ENCODE data around the gene MVK. TPM values are rescaled to one million over a fixed set of nuclear protein-coding genes. Genes with fewer than 3 reads are reported as not detected.

MVK gene
- total RNA-seq, 1 experiment from 2014 or later, result 18.1 TPM

- Histone ChIP-seq H3K27ac (no peak overlapping the region), H3K9me3 (replicated peaks) (no peaks in the 10 kb centered on the region; the same call in 1 of the 2 replicates), H3K27me3 (replicated peaks) (no peaks in the 10 kb centered on the region), H3K4me1 (replicated peaks) (peaks cover 18% of the 10 kb centered on the region), H3K4me3 (no peak overlapping the region), H3K36me3 (peaks cover 12% of the 10 kb centered on the region)
- DNase-seq (ENCODE audit: low read depth in 1 of 2, low spot score in 2 of 2), result no peak
Observed at GRCh38 chr12:109538191-109538863, 35.3 kb upstream of the MVK start.

GRCh38 chr12:109539508-109539907, 34.1 kb upstream of the MVK start:
- Histone ChIP-seq H3K9me3 (replicated peaks) (no peaks in the 10 kb centered on the region; the same call in 1 of the 2 replicates), H3K27ac (0 out of 2 replicates have a peak overlapping the region, but pooled peaks have one; percentile 11), H3K27me3 (replicated peaks) (no peaks in the 10 kb centered on the region), H3K4me3 (no peak overlapping the region), H3K36me3 (peaks cover 11% of the 10 kb centered on the region), H3K4me1 (replicated peaks) (peaks cover 18% of the 10 kb centered on the region)
- peak in 1 of 2 experiments; percentile 45 for DNase-seq (ENCODE audit: low read depth in 1 of 2, low spot score in 2 of 2)

GRCh38 chr12:109540526-109541412, 32.8 kb upstream of the MVK start:
- Histone ChIP-seq H3K27me3 (replicated peaks) (no peaks in the 10 kb centered on the region), H3K9me3 (replicated peaks) (no peaks in the 10 kb centered on the region; the same call in 1 of the 2 replicates), H3K4me3 (no peak overlapping the region), H3K4me1 (replicated peaks) (peaks cover 23% of the 10 kb centered on the region), H3K27ac (no peak overlapping the region), H3K36me3 (peaks cover 4% of the 10 kb centered on the region; the same call in 1 of the 2 replicates)
- DNase-seq (ENCODE audit: low read depth in 1 of 2, low spot score in 2 of 2), result no peak

- Histone ChIP-seq H3K4me3 (no peak overlapping the region), H3K27ac (no peak overlapping the region), H3K27me3 (replicated peaks) (no peaks in the 10 kb centered on the region), H3K9me3 (replicated peaks) (no peaks in the 10 kb centered on the region; the same call in 1 of the 2 replicates), H3K36me3 (peaks cover 4% of the 10 kb centered on the region; the same call in 1 of the 2 replicates), H3K4me1 (replicated peaks) (peaks cover 23% of the 10 kb centered on the region)
- DNase-seq (ENCODE audit: low read depth in 1 of 2, low spot score in 2 of 2), result no peak
Observed at GRCh38 chr12:109541413-109541726, 32.2 kb upstream of the MVK start.

- Histone ChIP-seq H3K4me1 (replicated peaks) (peaks cover 23% of the 10 kb centered on the region), H3K4me3 (no peak overlapping the region), H3K27ac (no peak overlapping the region), H3K36me3 (peaks cover 4% of the 10 kb centered on the region; the same call in 1 of the 2 replicates), H3K27me3 (replicated peaks) (no peaks in the 10 kb centered on the region), H3K9me3 (replicated peaks) (no peaks in the 10 kb centered on the region; the same call in 1 of the 2 replicates)
- DNase-seq (ENCODE audit: low read depth in 1 of 2, low spot score in 2 of 2), result no peak
Observed at GRCh38 chr12:109542014-109542413, 31.6 kb upstream of the MVK start.

GRCh38 chr12:109542876-109543275, 30.7 kb upstream of the MVK start:
- no peaks in the 10 kb centered on the region for H3K27me3 ChIP-seq (replicated peaks)
- DNase-seq (ENCODE audit: low read depth in 1 of 2, low spot score in 2 of 2), result no peak
- H3K4me3 ChIP-seq, result no peak overlapping the region
- peaks cover 23% of the 10 kb centered on the region for H3K4me1 ChIP-seq (replicated peaks)
- H3K27ac ChIP-seq, result no peak overlapping the region
- H3K36me3 ChIP-seq, result peaks cover 4% of the 10 kb centered on the region; the same call in 1 of the 2 replicates
- H3K9me3 ChIP-seq (replicated peaks), result no peaks in the 10 kb centered on the region; the same call in 1 of the 2 replicates

GRCh38 chr12:109544955-109545531, 28.6 kb upstream of the MVK start:
- Histone ChIP-seq H3K27ac (no peak overlapping the region), H3K4me1 (replicated peaks) (peaks cover 7% of the 10 kb centered on the region), H3K27me3 (replicated peaks) (peaks cover 12% of the 10 kb centered on the region), H3K4me3 (no peak overlapping the region), H3K9me3 (replicated peaks) (no peaks in the 10 kb centered on the region; the same call in 1 of the 2 replicates), H3K36me3 (no peaks in the 10 kb centered on the region)
- no peak for DNase-seq (ENCODE audit: low read depth in 1 of 2, low spot score in 2 of 2)

- no peak overlapping the region for H3K4me3 ChIP-seq
- no peaks in the 10 kb centered on the region for H3K36me3 ChIP-seq
- H3K4me1 ChIP-seq (replicated peaks), result peaks cover 6% of the 10 kb centered on the region; the same call in 1 of the 2 replicates
- peaks cover 15% of the 10 kb centered on the region for H3K27me3 ChIP-seq (replicated peaks)
- H3K9me3 ChIP-seq (replicated peaks), result no peaks in the 10 kb centered on the region; the same call in 1 of the 2 replicates
- no peak for DNase-seq (ENCODE audit: low read depth in 1 of 2, low spot score in 2 of 2)
- H3K27ac ChIP-seq, result no peak overlapping the region
Observed at GRCh38 chr12:109545826-109546225, 27.8 kb upstream of the MVK start.

- Histone ChIP-seq H3K27ac (no peak overlapping the region), H3K4me1 (replicated peaks) (peaks cover 6% of the 10 kb centered on the region; the same call in 1 of the 2 replicates), H3K36me3 (no peaks in the 10 kb centered on the region), H3K4me3 (no peak overlapping the region), H3K27me3 (replicated peaks) (peaks cover 19% of the 10 kb centered on the region), H3K9me3 (replicated peaks) (no peaks in the 10 kb centered on the region; the same call in 1 of the 2 replicates)
- DNase-seq (ENCODE audit: low read depth in 1 of 2, low spot score in 2 of 2), result no peak
Observed at GRCh38 chr12:109547286-109547685, 26.3 kb upstream of the MVK start.

GRCh38 chr12:109548258-109548657, 25.3 kb upstream of the MVK start:
- H3K27me3 ChIP-seq (replicated peaks), result peaks cover 19% of the 10 kb centered on the region
- peaks cover 6% of the 10 kb centered on the region; the same call in 1 of the 2 replicates for H3K4me1 ChIP-seq (replicated peaks)
- H3K27ac ChIP-seq, result no peak overlapping the region
- no peak for DNase-seq (ENCODE audit: low read depth in 1 of 2, low spot score in 2 of 2)
- H3K9me3 ChIP-seq (replicated peaks), result no peaks in the 10 kb centered on the region
- no peak overlapping the region for H3K4me3 ChIP-seq
- no peaks in the 10 kb centered on the region for H3K36me3 ChIP-seq

- DNase-seq (ENCODE audit: low read depth in 1 of 2, low spot score in 2 of 2), result no peak
- no peaks in the 10 kb centered on the region for H3K9me3 ChIP-seq (replicated peaks)
- peaks cover 28% of the 10 kb centered on the region for H3K27me3 ChIP-seq (replicated peaks)
- no peak overlapping the region for H3K27ac ChIP-seq
- no peaks in the 10 kb centered on the region for H3K36me3 ChIP-seq
- H3K4me1 ChIP-seq (replicated peaks), result peaks cover 6% of the 10 kb centered on the region; the same call in 1 of the 2 replicates
- H3K4me3 ChIP-seq, result no peak overlapping the region
Observed at GRCh38 chr12:109549613-109550270, 23.9 kb upstream of the MVK start.

- Histone ChIP-seq H3K9me3 (replicated peaks) (no peaks in the 10 kb centered on the region), H3K4me3 (no peak overlapping the region), H3K27ac (no peak overlapping the region), H3K27me3 (replicated peaks) (peaks cover 29% of the 10 kb centered on the region), H3K36me3 (no peaks in the 10 kb centered on the region), H3K4me1 (replicated peaks) (peaks cover under 1% of the 10 kb centered on the region; the same call in 1 of the 2 replicates)
- DNase-seq (ENCODE audit: low read depth in 1 of 2, low spot score in 2 of 2), result no peak
Observed at GRCh38 chr12:109550281-109550680, 23.3 kb upstream of the MVK start.

GRCh38 chr12:109551108-109551507, 22.5 kb upstream of the MVK start:
- H3K36me3 ChIP-seq, result no peaks in the 10 kb centered on the region
- H3K4me1 ChIP-seq (replicated peaks), result no peaks in the 10 kb centered on the region
- H3K9me3 ChIP-seq (replicated peaks), result no peaks in the 10 kb centered on the region
- H3K27ac ChIP-seq, result no peak overlapping the region
- DNase-seq (ENCODE audit: low read depth in 1 of 2, low spot score in 2 of 2), result no peak
- peaks cover 29% of the 10 kb centered on the region for H3K27me3 ChIP-seq (replicated peaks)
- no peak overlapping the region for H3K4me3 ChIP-seq

All from SJSA1 (cell line).